ENCODE data around the gene POLR3B.

Gene POLR3B

GRCh38 chr12:106358396-106359241 lies 1.1 kb downstream of the POLR3B start:
- peak overlapping the region; percentile 70 for H3K4me3 ChIP-seq (ENCODE audit: low read depth, low read length)
- TF ChIP-seq, protein P1, sequence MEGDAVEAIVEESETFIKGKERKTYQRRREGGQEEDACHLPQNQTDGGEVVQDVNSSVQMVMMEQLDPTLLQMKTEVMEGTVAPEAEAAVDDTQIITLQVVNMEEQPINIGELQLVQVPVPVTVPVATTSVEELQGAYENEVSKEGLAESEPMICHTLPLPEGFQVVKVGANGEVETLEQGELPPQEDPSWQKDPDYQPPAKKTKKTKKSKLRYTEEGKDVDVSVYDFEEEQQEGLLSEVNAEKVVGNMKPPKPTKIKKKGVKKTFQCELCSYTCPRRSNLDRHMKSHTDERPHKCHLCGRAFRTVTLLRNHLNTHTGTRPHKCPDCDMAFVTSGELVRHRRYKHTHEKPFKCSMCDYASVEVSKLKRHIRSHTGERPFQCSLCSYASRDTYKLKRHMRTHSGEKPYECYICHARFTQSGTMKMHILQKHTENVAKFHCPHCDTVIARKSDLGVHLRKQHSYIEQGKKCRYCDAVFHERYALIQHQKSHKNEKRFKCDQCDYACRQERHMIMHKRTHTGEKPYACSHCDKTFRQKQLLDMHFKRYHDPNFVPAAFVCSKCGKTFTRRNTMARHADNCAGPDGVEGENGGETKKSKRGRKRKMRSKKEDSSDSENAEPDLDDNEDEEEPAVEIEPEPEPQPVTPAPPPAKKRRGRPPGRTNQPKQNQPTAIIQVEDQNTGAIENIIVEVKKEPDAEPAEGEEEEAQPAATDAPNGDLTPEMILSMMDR (IDR thresholded peaks at IDR 0.05; ENCODE audit: control insufficient read depth, extremely low read depth, insufficient read depth), result 0 out of 2 replicates have a peak, but pooled peaks have one; percentile 18
- DNase-seq (ENCODE audit: low read depth), result peak; percentile 14

- no peak for DNase-seq (ENCODE audit: low read depth)
- H3K4me3 ChIP-seq (ENCODE audit: low read depth, low read length), result no peak overlapping the region
- TF ChIP-seq, protein P1 (IDR thresholded peaks at IDR 0.05; ENCODE audit: control insufficient read depth, extremely low read depth, insufficient read depth), result no peak
Measured at GRCh38 chr12:106359646-106360399, 2.3 kb downstream of the POLR3B start.

DNA sequence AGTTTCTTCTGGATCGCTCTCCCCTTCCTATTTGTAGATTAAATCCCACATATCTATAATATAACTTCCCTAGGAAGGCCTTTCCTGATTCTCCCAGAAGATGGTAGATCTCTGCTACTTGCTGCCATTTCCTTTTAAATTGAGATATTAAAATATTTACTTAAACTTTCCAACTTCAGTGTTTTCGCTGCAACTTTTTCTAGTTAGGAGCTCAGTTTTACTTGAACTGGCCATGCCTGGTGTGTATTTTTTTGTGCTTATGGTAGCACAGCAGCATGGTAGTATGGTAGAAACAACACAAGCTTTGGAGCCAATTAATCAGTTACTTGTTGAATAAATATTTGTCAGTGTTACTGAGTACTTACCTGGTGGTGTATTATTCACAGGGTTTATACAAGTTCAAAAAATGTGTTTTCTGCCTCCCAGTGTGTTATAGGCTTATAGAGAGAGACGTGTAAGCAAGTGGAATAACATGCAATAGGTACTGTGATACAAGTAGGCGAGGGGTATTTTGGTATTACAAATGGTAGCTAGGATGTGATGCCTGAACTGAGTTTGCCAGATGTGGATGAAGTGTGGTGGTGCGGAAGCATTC lies 2.9 kb downstream of the POLR3B start:
- H3K4me3 ChIP-seq (ENCODE audit: low read depth, low read length), result no peak overlapping the region
- TF ChIP-seq, protein P1 (IDR thresholded peaks at IDR 0.05; ENCODE audit: control insufficient read depth, extremely low read depth, insufficient read depth), result no peak
- DNase-seq (ENCODE audit: low read depth), result no peak

DNA sequence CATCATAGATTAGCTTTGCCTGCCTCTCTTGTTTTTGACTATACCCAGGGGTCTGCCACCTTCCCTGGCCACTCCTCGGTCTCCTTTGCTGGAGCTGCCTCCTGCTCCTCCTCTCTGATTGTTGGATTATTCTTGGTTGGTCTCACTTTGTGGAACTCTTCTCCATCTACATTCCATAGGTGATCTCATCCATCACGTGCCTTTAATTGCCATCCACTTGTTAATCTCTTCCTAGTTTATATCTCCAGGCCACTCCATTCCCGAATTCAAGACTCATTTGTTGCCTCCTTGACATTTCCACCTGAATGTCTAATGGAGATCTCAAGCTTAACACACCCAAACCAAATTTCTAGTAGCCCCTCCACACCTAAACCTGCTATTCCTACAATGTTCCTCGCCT lies 5.4 kb downstream of the POLR3B start:
- no peak overlapping the region for H3K4me3 ChIP-seq (ENCODE audit: low read depth, low read length)
- DNase-seq (ENCODE audit: low read depth), result no peak
- TF ChIP-seq, protein P1 (IDR thresholded peaks at IDR 0.05; ENCODE audit: control insufficient read depth, extremely low read depth, insufficient read depth), result no peak

GRCh38 chr12:106364261-106364660 lies 6.7 kb downstream of the POLR3B start:
- no peak overlapping the region for H3K4me3 ChIP-seq (ENCODE audit: low read depth, low read length)
- TF ChIP-seq, protein P1 (IDR thresholded peaks at IDR 0.05; ENCODE audit: control insufficient read depth, extremely low read depth, insufficient read depth), result no peak
- DNase-seq (ENCODE audit: low read depth), result no peak

DNA sequence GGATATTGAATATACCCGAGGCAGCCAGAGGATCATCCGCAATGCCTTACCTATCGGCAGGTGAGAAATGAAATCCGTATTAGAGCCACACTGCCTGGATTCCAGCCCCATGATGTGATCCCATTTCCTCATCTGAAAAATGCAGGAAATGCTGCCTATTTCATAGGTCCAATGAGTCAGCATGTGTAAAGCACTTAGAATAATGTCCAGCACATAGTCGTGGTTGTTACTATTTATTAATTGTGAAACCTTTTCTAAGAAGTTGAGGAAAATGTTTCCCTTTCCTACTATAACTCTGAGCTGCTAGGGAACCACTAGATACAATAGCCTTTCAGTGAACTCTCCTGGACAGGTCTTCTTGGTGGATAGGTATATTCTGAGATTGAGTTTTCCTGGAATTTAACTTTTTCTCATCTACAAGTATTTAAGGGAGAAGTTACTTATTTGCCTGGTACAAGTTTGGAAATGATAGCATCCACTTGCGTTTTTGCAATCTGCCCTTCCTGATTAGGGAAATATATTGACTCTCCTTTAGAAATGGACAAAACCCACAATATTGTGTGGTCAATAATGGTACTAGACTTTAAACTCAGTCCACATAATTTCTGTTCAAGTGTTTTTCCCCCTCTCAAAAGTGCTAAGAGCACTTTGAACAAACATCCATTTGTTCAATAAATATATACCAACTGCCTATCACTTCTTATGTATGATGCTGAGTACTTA lies 12.2 kb downstream of the POLR3B start:
- no peak overlapping the region for H3K4me3 ChIP-seq (ENCODE audit: low read depth, low read length)
- TF ChIP-seq, protein P1 (IDR thresholded peaks at IDR 0.05; ENCODE audit: control insufficient read depth, extremely low read depth, insufficient read depth), result no peak
- no peak for DNase-seq (ENCODE audit: low read depth)

Data from LNCaP clone FGC (cell line).